ENCODE data around the gene IRF2BP2. TPM values are rescaled to one million over a fixed set of nuclear protein-coding genes. Genes with fewer than 3 reads are reported as not detected.

IRF2BP2 gene
- total and polyA plus RNA-seq, 2 of the 13 experiments (the other 11 are each of a cell fraction or from before 2014, with no cell fraction given), result 140 to 147 TPM

- TF ChIP-seq ZNF513 (CRISPR knock-in tag; conservative IDR thresholded peaks at IDR 0.05), result no peak
- TF ChIP-seq SNRNP70 (IDR thresholded peaks at IDR 0.05; ENCODE audit: low read depth, low read length), result no peak
- no peak for TF ChIP-seq NFYB (CRISPR knock-in tag; IDR thresholded peaks at IDR 0.05)
- no peak for TF ChIP-seq ZNF780A (CRISPR knock-in tag; IDR thresholded peaks at IDR 0.05)
- 0 out of 2 replicates have a peak, but pooled peaks have one; percentile 11 for TF ChIP-seq ZNF331 (CRISPR knock-in tag; IDR thresholded peaks at IDR 0.05)
- TF ChIP-seq NR2F6 (IDR thresholded peaks at IDR 0.05), result peak; percentile 27; the same call in 1 of the 2 replicates
- TF ChIP-seq NR2F6 (CRISPR knock-in tag; IDR thresholded peaks at IDR 0.05), result peak; percentile 47; the same call in 1 of the 2 replicates
- peak; percentile 43; the same call in 1 of the 2 replicates for TF ChIP-seq ATF2 (CRISPR knock-in tag; IDR thresholded peaks at IDR 0.05)
- TF ChIP-seq TFE3 (CRISPR knock-in tag; IDR thresholded peaks at IDR 0.05), result peak; percentile 86
- peak; percentile 55; the same call in 1 of the 2 replicates for TF ChIP-seq FOSL2 (CRISPR knock-in tag; IDR thresholded peaks at IDR 0.05)
- peak; percentile 84 for TF ChIP-seq TFAP4 (IDR thresholded peaks at IDR 0.05; ENCODE audit: borderline replicate concordance, low read depth)
- TF ChIP-seq PPARG (CRISPR knock-in tag; conservative IDR thresholded peaks at IDR 0.05), result peak; percentile 75
- TF ChIP-seq KDM5B (CRISPR knock-in tag; IDR thresholded peaks at IDR 0.05; ENCODE audit: borderline replicate concordance), result no peak
- TF ChIP-seq ZNF777 (CRISPR knock-in tag; IDR thresholded peaks at IDR 0.05), result no peak
- TF ChIP-seq IRF2 (CRISPR knock-in tag; IDR thresholded peaks at IDR 0.05), result peak; percentile 51; the same call in 1 of the 2 replicates
- no peak for TF ChIP-seq RFX5 (IDR thresholded peaks at IDR 0.05; ENCODE audit: low read depth, low read length)
- no peak for TF ChIP-seq MTA3 (CRISPR knock-in tag; IDR thresholded peaks at IDR 0.05)
- TF ChIP-seq PLRG1 (conservative IDR thresholded peaks at IDR 0.05), result no peak
- 0 out of 2 replicates have a peak, but pooled peaks have one; percentile 18 for TF ChIP-seq MIER2 (CRISPR knock-in tag; IDR thresholded peaks at IDR 0.05)
- no peak for TF ChIP-seq CTCF (CRISPR knock-in tag; IDR thresholded peaks at IDR 0.05)
- no peak for TF ChIP-seq ZSCAN5A (CRISPR knock-in tag; IDR thresholded peaks at IDR 0.05; ENCODE audit: borderline replicate concordance)
- TF ChIP-seq TCF7 (IDR thresholded peaks at IDR 0.05; ENCODE audit: low read depth), result peak; percentile 94
- TF ChIP-seq CBFB (CRISPR knock-in tag; IDR thresholded peaks at IDR 0.05), result peak; percentile 47; the same call in 1 of the 2 replicates
Measured at GRCh38 chr1:234600418-234601281, 9.3 kb downstream of the IRF2BP2 start (continued).

All from HepG2 (cell line).